Adrenal gland (tissue), 5 donors: ENCODE results near the gene P2RY4.

Source experiments
- CTCF ChIP-seq, 6 experiments: fragments of 450-650 bp in 4 of 6; fragments of 200-600 bp in 2 of 6; sonication (generic) in 1 of 6; IDR thresholded peaks; 1 replicate in 5 of 6; 2 replicates in 1 of 6; pipeline versions ENCODE4 v1.5.1 to v1.8.0; 2016 to 2021; ENCODE audit warnings: antibody characterized with exemption in 6 of 6, mild to moderate bottlenecking in 2 of 6, moderate library complexity in 1 of 6
- POLR2A ChIP-seq, 2 donors: fragments of 450-650 bp; IDR thresholded peaks; one replicate each; pipeline ENCODE4 v1.6.1; 2017; ENCODE audit warnings: antibody characterized with exemption in 2 of 2, mild to moderate bottlenecking in 2 of 2, moderate library complexity in 1 of 2
- donor health status: DM: no; HTN: no; CAD: no.

GRCh38 chrX:70241501-70241900 lies 18.5 kb downstream of the P2RY4 start:
- TF ChIP-seq CTCF (IDR thresholded peaks at IDR 0.05) = no peak
- TF ChIP-seq POLR2A (IDR thresholded peaks at IDR 0.05) = no peak
